B cell (primary cell): ENCODE results near the gene CYTL1.

Experiments used
- EZH2 ChIP-seq: IDR thresholded peaks from 2 replicates; pipeline ENCODE4 v1.6.1; 2012; ENCODE audit warnings: borderline replicate concordance, low read depth, mild to moderate bottlenecking, moderate library complexity, low read length; ENCODE audit not compliant: insufficient read depth, poor library complexity, severe bottlenecking
- TF ChIP-seq, protein P1 (sequence below): fragments of 200-600 bp; IDR thresholded peaks from one replicate; pipeline ENCODE4 v1.8.0; 2022; ENCODE audit warnings: antibody characterized with exemption, mild to moderate bottlenecking

- TF ChIP-seq EZH2 = no peak
- TF ChIP-seq, protein P1, sequence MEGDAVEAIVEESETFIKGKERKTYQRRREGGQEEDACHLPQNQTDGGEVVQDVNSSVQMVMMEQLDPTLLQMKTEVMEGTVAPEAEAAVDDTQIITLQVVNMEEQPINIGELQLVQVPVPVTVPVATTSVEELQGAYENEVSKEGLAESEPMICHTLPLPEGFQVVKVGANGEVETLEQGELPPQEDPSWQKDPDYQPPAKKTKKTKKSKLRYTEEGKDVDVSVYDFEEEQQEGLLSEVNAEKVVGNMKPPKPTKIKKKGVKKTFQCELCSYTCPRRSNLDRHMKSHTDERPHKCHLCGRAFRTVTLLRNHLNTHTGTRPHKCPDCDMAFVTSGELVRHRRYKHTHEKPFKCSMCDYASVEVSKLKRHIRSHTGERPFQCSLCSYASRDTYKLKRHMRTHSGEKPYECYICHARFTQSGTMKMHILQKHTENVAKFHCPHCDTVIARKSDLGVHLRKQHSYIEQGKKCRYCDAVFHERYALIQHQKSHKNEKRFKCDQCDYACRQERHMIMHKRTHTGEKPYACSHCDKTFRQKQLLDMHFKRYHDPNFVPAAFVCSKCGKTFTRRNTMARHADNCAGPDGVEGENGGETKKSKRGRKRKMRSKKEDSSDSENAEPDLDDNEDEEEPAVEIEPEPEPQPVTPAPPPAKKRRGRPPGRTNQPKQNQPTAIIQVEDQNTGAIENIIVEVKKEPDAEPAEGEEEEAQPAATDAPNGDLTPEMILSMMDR = no peak
These were observed 24.3 kb upstream of the CYTL1 start for GRCh38 chr4:5043579-5043978.
